Karpas-422 (cell line): ENCODE data around the gene FOLR2. TPM values are rescaled to one million over a fixed set of nuclear protein-coding genes. Genes with fewer than 3 reads are reported as not detected.

ENCODE experiments used
- DNase-seq: peaks from one replicate; pipeline ENCODE4 v3.0.0-alpha.2; 2015
- H2AFZ ChIP-seq: fragments of 200-600 bp; sonication (generic); 2 replicates; pipeline ENCODE4 v1.6.1; 2014; ENCODE audit warnings: antibody characterized with exemption, low read length, mixed read lengths
- H3K27ac ChIP-seq: fragments of 200-600 bp; sonication (generic); 2 replicates; pipeline ENCODE4 v1.5.1; 2014; ENCODE audit warnings: mild to moderate bottlenecking, low read length, moderate library complexity
- H3K27me3 ChIP-seq: fragments of 200-600 bp; sonication (generic); 2 replicates; pipeline ENCODE4 v1.6.1; 2014; ENCODE audit warnings: low read length, mixed read lengths
- H3K36me3 ChIP-seq: fragments of 200-600 bp; sonication (generic); 2 replicates; pipeline ENCODE4 v1.6.1; 2014; ENCODE audit warnings: low read length, mixed read lengths; ENCODE audit not compliant: insufficient read depth
- H3K4me1 ChIP-seq: fragments of 200-600 bp; sonication (generic); 2 replicates; pipeline ENCODE4 v1.6.1; 2014; ENCODE audit warnings: mild to moderate bottlenecking, low read length, mixed read lengths
- H3K4me2 ChIP-seq: fragments of 200-600 bp; sonication (generic); 2 replicates; pipeline ENCODE4 v1.6.1; 2014; ENCODE audit warnings: low read length, low read depth, mild to moderate bottlenecking; ENCODE audit not compliant: poor library complexity, severe bottlenecking
- H3K4me3 ChIP-seq: fragments of 200-600 bp; sonication (generic); 2 replicates; pipeline ENCODE4 v1.5.1; 2014; ENCODE audit warnings: mild to moderate bottlenecking, antibody characterized with exemption, low read length, mixed read lengths
- H3K79me2 ChIP-seq: fragments of 200-600 bp; sonication (generic); 2 replicates; pipeline ENCODE4 v1.6.1; 2014; ENCODE audit warnings: mild to moderate bottlenecking, low read length, mixed read lengths
- H3K9ac ChIP-seq: fragments of 200-600 bp; sonication (generic); 2 replicates; pipeline ENCODE4 v1.6.0; 2014; ENCODE audit warnings: low read length
- H3K9me2 ChIP-seq: fragments of 200-600 bp; sonication (generic), shearing (Covaris generic); replicated peaks from 2 replicates; pipeline ENCODE4 v1.6.0; 2014; ENCODE audit warnings: mild to moderate bottlenecking, low read length, moderate library complexity; ENCODE audit not compliant: insufficient read depth
- H3K9me3 ChIP-seq: fragments of 300-700, 200-600 bp; sonication (generic); 2 replicates; pipeline ENCODE4 v1.6.1; 2014; ENCODE audit warnings: low read length, mixed read lengths
- H4K20me1 ChIP-seq: fragments of 200-600 bp; sonication (generic); 2 replicates; pipeline ENCODE4 v1.6.1; 2014; ENCODE audit warnings: mild to moderate bottlenecking, antibody characterized with exemption, low read length, low read depth; ENCODE audit not compliant: insufficient read depth
- total RNA-seq: library from RNA; depleted of rRNA; stranded (reverse); fragments of >200 nt; shearing (Covaris generic); gene quantifications from 2 replicates; pipeline ENCODE4 v1.2.3, GENCODE V29; 2014; ENCODE audit warnings: low replicate concordance

The FOLR2 gene
- total RNA-seq, 1 experiment from 2014 or later, result 16.0 TPM

GRCh38 chr11:72235351-72236057 is 18.9 kb downstream of the FOLR2 start:
- H3K36me3 ChIP-seq, result peaks cover 8% of the 10 kb centered on the region; the same call in 1 of the 2 replicates
- no peak overlapping the region for H2AFZ ChIP-seq
- H3K4me3 ChIP-seq, result no peak overlapping the region
- no peak for DNase-seq
- peaks cover 12% of the 10 kb centered on the region; the same call in 1 of the 2 replicates for H4K20me1 ChIP-seq
- H3K27ac ChIP-seq, result no peak overlapping the region
- no peaks in the 10 kb centered on the region for H3K9me3 ChIP-seq
- H3K9me2 ChIP-seq, result no peaks in the 10 kb centered on the region
- no peak overlapping the region for H3K4me2 ChIP-seq
- H3K27me3 ChIP-seq, result no peaks in the 10 kb centered on the region
- no peaks in the 10 kb centered on the region for H3K79me2 ChIP-seq
- H3K9ac ChIP-seq, result no peak overlapping the region
- H3K4me1 ChIP-seq, result no peaks in the 10 kb centered on the region

GRCh38 chr11:72236083-72236697 is 19.6 kb downstream of the FOLR2 start:
- 0 out of 2 replicates have a peak, but pooled peaks cover 8% of the 10 kb centered on the region for H3K36me3 ChIP-seq
- no peaks in the 10 kb centered on the region for H3K27me3 ChIP-seq
- no peak overlapping the region for H3K4me2 ChIP-seq
- no peak overlapping the region for H2AFZ ChIP-seq
- H3K79me2 ChIP-seq, result no peaks in the 10 kb centered on the region
- no peak for DNase-seq
- no peak overlapping the region for H3K9ac ChIP-seq
- no peak overlapping the region for H3K27ac ChIP-seq
- H3K4me3 ChIP-seq, result no peak overlapping the region
- no peaks in the 10 kb centered on the region for H3K4me1 ChIP-seq
- no peaks in the 10 kb centered on the region for H3K9me2 ChIP-seq
- peaks cover 8% of the 10 kb centered on the region; the same call in 1 of the 2 replicates for H4K20me1 ChIP-seq
- no peaks in the 10 kb centered on the region for H3K9me3 ChIP-seq

- no peak for DNase-seq
- Histone ChIP-seq H3K9me2 (no peaks in the 10 kb centered on the region), H3K27me3 (no peaks in the 10 kb centered on the region), H3K27ac (no peak overlapping the region), H2AFZ (no peak overlapping the region), H3K79me2 (no peaks in the 10 kb centered on the region), H3K4me2 (no peak overlapping the region), H3K9ac (no peak overlapping the region), H3K36me3 (0 out of 2 replicates have a peak, but pooled peaks cover 8% of the 10 kb centered on the region), H4K20me1 (peaks cover 8% of the 10 kb centered on the region; the same call in 1 of the 2 replicates), H3K4me1 (no peaks in the 10 kb centered on the region), H3K9me3 (no peaks in the 10 kb centered on the region), H3K4me3 (no peak overlapping the region)
Observed at GRCh38 chr11:72236774-72237111, 20.1 kb downstream of the FOLR2 start.

GRCh38 chr11:72237112-72237931 is 20.7 kb downstream of the FOLR2 start:
- H3K79me2 ChIP-seq, result no peaks in the 10 kb centered on the region
- no peak overlapping the region for H3K4me3 ChIP-seq
- H3K27me3 ChIP-seq, result no peaks in the 10 kb centered on the region
- H3K9me2 ChIP-seq, result no peaks in the 10 kb centered on the region
- H3K9ac ChIP-seq, result no peak overlapping the region
- peaks cover 8% of the 10 kb centered on the region; the same call in 1 of the 2 replicates for H4K20me1 ChIP-seq
- no peak for DNase-seq
- H3K36me3 ChIP-seq, result 0 out of 2 replicates have a peak, but pooled peaks cover 5% of the 10 kb centered on the region
- no peak overlapping the region for H3K4me2 ChIP-seq
- H3K27ac ChIP-seq, result no peak overlapping the region
- no peaks in the 10 kb centered on the region for H3K4me1 ChIP-seq
- H2AFZ ChIP-seq, result no peak overlapping the region
- H3K9me3 ChIP-seq, result no peaks in the 10 kb centered on the region

- Histone ChIP-seq H3K79me2 (no peaks in the 10 kb centered on the region), H3K9me2 (no peaks in the 10 kb centered on the region), H3K36me3 (0 out of 2 replicates have a peak, but pooled peaks cover 5% of the 10 kb centered on the region), H3K27ac (no peak overlapping the region), H3K4me2 (no peak overlapping the region), H3K9me3 (no peaks in the 10 kb centered on the region), H3K27me3 (no peaks in the 10 kb centered on the region), H3K9ac (no peak overlapping the region), H3K4me3 (no peak overlapping the region), H4K20me1 (peaks cover 8% of the 10 kb centered on the region; the same call in 1 of the 2 replicates), H2AFZ (no peak overlapping the region), H3K4me1 (no peaks in the 10 kb centered on the region)
- DNase-seq, result peak; percentile 90
Observed at GRCh38 chr11:72238040-72238450, 21.5 kb downstream of the FOLR2 start.

GRCh38 chr11:72238492-72239312 is 22.1 kb downstream of the FOLR2 start:
- Histone ChIP-seq H3K27ac (no peak overlapping the region), H3K4me1 (no peaks in the 10 kb centered on the region), H4K20me1 (peaks cover 8% of the 10 kb centered on the region; the same call in 1 of the 2 replicates), H3K27me3 (no peaks in the 10 kb centered on the region), H3K9me3 (no peaks in the 10 kb centered on the region), H3K9ac (no peak overlapping the region), H3K9me2 (no peaks in the 10 kb centered on the region), H2AFZ (no peak overlapping the region), H3K79me2 (no peaks in the 10 kb centered on the region), H3K36me3 (0 out of 2 replicates have a peak, but pooled peaks cover 5% of the 10 kb centered on the region), H3K4me2 (no peak overlapping the region), H3K4me3 (no peak overlapping the region)
- DNase-seq, result no peak

- Histone ChIP-seq H3K9ac (no peak overlapping the region), H3K27ac (no peak overlapping the region), H3K79me2 (no peaks in the 10 kb centered on the region), H3K9me2 (no peaks in the 10 kb centered on the region), H3K9me3 (no peaks in the 10 kb centered on the region), H2AFZ (no peak overlapping the region), H3K36me3 (0 out of 2 replicates have a peak, but pooled peaks cover 5% of the 10 kb centered on the region), H3K4me2 (no peak overlapping the region), H3K4me1 (no peaks in the 10 kb centered on the region), H3K4me3 (no peak overlapping the region), H4K20me1 (peaks cover 8% of the 10 kb centered on the region; the same call in 1 of the 2 replicates), H3K27me3 (no peaks in the 10 kb centered on the region)
- DNase-seq, result peak; percentile 54
Observed at GRCh38 chr11:72239313-72239848, 22.8 kb downstream of the FOLR2 start.
